Activated CD4-positive, CD25-positive, alpha-beta regulatory T cell treated with anti-CD3 and anti-CD28 coated beads, Interleukin-2, amount 50 U/mL, for 72 hours (primary cell): Measurements from ENCODE around the gene CCZ1.
"Not testable (repeated sequence)": the region's sequence is repeated elsewhere in the genome, so short reads cannot be mapped to it uniquely, and the experiment has no call there.

Experiments
- DNase-seq: peaks from one replicate; pipeline ENCODE4 v3.0.0; 2021

The CCZ1 gene

DNA sequence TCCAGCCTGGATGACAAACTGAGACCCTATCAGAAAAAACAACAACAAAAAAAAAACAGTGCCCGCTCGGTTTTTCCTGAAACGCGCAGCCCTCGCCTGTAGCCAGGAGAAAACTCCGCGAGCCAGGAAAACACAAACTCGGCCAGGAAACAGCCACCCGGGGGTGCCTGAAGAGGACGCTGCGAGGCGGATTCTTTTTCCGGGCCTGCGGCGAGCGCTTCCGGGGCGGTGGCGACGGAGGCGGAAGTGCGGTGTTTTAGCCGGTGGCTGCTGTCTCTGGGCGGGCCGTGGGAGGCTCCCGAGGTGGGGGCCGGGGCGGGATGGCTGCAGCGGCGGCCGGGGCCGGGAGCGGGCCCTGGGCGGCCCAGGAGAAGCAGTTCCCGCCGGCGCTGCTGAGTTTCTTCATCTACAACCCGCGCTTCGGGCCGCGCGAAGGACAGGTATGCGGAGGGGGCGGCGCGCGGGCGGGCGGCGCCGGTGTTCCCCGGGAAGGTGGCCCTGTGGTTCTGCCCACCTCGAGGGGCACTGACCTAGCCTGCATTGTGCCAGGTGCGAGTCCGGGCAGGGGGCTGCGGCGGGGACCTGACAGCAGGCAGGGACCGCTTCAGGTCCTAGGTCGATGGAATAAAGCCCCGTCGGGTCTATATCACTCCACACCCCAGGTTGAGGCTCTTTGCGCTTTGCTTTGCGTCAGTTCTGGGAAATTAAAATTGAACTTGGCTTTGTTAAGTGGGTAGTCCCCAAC lies at the start of gene CCZ1:
TSS of gene CCZ1 (plus strand) at position 254 of the 745 bp plus-strand sequence. CDS start at position 321, 67 bp downstream.
- peak; percentile 71 for DNase-seq

DNA sequence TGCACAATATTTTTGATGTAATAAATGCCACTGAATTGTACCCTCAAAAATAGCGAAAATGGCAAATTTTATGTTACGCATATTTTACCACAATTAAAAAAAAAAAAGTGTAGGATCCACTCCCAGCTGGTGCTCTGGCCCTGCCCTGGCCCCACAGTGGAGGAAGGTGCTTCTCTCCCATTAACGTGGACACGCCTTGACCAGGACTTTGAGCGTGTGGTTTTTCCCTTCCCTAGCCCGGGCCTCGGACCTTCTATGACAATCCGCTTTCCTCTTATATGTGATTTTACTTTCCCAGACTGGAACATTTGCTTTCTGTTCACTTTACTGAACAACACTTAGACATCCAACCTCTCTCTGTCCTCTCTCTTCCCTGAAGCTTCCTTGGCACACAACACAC lies 47.6 kb upstream of the CCZ1 start:
- DNase-seq, result no peak

DNA sequence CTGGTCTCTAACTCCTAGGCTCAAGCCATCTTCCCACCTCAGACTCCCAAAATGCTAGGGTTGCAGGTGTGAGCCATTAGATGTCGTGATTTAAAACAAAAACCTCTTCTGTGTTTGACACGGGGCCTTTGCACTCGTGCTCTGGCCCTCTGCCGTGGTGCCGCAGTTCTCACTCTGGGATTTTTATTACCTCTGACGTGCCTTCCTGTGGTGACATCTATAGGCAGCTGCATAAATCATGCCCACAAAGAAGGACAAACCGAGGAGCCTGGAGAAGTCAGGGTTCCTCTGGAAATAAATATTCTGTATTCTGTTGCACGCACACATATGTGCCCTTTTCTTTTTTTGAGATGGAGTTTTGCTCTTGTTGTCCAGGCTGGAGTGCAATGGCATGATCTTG lies 43.8 kb upstream of the CCZ1 start:
- no peak for DNase-seq

DNA sequence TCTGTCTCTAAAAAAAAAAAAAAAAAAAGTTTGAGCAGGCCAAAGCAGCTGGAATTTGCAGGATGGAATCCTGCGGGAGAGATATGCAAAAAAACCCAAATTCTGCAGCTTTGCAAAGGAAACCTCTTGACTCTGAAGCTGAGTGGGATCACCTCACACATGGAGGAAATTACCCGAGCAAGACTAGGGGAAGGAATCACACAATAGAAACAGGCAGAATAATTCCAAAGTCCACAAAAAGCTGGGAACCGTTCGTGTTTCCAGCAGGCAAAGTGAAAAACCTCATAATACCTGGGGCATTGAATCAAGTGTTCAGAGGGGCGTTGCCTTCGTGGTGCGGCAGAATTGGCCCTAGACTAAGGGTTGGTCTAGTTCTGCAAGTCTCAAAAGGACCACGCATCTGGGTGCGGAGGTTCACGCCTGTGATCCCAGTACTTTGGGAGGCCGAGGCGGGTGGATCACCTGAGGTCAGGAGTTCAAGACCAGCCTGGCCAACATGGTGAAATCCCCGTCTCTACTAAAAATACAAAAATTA lies 41.4 kb upstream of the CCZ1 start:
- not testable (repeated sequence) for DNase-seq

DNA sequence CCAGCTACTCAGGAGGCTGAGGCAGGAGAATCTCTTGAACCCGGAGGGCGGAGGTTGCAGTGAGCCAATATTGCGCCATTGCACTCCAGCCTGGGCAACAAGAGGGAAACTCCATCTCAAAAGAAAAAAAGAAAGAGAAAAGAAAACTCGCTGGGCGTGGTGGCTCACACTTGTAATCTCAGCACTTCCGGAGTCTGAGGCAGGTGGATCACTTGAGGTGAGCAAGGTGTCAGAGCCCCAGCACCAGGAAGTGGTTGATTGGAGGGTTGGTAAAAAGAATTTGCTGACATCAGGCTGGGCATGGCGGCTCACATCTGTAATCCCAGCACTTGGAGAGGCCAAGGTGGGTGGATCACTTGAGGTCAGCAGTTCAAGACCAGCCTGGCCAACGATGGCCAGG lies 40.0 kb upstream of the CCZ1 start:
- DNase-seq, result not testable (repeated sequence)

DNA sequence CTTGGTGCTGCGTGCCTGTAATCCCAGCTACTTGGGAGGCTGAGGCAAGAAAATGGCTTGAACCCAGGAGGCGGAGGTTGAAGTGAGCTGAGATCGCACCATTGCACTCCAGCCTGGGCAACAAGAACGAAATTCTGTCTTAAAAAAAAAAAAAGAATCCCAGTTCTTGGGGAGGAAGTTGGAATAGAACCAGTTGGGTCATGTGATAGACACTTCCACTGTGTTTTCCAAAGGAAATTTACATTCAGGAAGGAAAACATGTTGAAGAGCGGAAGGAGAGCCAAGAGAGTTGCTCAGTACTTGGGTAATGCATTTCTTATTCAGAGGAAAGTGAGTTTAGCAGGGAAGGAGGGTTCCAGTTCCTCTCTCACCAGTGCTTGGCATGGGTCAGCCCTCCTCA lies 37.3 kb upstream of the CCZ1 start:
- DNase-seq, result not testable (repeated sequence)

DNA sequence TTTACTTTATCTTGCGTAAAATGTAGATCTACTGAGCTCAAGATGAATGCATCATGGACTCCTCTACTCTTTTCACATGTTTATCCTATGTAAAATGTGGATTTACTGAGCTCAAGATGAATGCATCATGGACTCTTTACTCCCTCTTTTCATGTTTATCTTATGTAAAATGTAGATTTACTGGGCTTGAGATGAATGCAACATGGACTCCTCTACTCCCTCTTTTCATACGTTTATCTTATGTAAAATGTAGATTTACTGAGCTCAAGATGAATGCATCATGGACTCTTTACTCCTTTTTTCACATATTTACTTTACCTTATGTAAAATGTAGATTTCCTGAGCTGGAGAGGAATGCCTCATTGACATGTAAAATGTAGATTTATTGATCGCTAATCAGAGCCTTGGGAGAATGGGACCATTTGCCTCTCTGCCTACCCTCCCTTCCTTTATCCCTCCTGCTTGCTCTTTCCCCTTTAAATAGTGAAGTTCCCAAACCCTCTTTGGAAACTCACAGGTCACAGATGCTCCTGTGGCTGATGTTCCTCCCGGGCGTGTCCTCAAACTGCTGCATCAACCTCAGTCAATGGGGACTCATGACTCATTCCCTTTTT lies 35.7 kb upstream of the CCZ1 start:
- not testable (repeated sequence) for DNase-seq

DNA sequence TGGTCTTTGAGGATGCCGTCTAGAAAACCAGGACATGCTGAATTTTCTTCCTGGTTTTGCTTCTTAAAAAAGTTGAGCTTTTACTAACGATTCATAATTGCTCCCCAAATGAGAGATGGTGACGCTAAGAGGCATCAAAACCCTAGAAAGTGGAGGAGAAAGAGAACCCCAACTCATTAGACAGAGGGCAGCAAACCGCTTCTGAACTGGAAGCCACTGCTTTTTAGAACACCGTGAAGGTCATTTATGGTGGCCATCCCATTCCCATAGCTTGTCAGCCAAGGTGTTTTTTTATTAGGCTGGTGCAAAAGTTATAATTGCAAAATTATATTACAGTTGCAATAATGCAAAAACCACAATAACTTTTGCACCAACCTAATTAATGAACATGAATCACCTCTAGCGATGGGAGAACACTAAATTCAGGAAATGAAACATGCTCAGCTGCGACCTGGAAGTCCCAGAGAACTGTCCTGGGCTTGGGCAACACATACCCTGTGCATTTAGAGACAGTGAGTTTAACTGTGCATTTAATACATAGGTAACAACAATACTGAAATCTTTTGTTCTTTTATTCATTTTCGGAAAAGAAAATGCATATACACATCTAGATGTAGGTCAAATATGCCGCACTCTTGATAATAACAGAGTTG lies 33.1 kb upstream of the CCZ1 start:
- not testable (repeated sequence) for DNase-seq

DNA sequence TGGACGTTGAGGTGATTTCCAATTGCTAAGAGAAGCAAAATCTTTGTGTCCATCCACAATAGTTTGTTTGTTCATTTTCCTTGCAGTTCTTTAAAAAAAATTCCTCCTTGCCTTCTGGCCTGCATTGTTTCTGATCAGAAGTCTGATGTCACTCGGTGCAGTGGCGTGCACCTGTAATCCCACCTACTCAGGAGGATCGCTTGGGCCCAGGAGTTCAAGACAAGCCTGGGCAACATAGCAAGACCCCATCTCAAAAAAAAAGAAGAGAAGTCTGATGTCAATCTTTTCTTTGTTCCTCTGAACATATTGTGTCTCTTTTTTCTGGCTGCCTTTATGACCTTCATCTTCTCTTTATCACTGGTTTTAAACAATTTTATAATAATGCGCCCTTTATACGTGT lies 31.5 kb upstream of the CCZ1 start:
- DNase-seq, result no peak

DNA sequence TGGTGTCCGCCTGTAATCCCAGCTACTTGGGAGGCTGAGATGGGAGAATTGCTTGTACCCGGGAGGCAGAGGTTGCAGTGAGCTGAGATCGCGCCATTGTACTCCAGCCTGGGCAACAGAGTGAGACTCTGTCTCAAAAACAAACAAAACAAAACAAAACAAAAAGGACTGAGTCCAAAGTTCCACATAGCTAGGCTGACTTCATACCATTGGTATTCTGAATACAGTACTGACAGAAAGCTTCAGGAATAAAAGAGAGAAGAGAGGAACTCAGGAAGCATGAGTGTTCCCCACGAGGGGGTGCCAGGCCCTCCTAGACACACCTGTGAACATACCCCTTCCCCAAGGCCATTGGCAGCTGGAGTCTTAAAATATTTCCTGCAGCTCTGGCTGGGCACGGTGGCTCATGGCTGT lies 29.6 kb upstream of the CCZ1 start:
- DNase-seq, result not testable (repeated sequence)

DNA sequence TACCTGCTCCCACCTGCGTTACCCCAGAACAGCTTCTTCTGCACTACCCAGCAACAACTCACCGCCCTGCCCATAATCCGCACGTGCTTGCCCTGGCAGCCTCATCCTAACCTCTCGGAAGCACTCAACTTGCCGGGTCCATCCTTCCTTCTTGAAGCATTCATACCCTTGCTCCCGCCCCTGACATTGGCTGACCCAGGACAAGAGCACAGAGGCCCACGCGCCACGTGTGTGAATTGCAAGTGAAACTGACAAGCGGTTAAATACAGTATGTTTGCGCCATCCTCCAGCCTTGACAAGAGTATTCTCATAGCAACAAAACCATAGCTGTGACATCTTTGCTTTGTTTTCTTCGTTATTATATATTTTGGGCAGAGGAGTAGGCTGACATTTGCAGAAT lies 28.8 kb upstream of the CCZ1 start:
- DNase-seq, result no peak

DNA sequence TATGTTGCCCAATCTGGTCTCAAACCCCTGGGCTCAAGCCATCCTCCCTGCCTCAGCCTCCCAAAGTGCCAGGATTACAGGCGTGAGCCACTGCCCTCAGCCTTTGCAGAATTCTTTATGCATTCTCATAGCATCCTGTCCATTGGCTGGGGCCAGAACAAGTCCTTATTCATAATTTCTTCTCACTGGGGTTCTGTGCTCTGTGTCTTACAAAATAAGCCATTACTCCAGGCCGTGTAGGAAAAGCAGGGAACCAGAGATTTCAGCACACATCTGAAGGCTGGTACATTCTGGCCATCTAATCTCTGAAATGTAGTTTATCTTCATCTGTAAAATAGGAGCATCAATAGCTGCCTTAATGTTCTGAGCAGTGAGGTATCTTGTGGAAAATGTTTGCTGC lies 28.2 kb upstream of the CCZ1 start:
- no peak for DNase-seq

DNA sequence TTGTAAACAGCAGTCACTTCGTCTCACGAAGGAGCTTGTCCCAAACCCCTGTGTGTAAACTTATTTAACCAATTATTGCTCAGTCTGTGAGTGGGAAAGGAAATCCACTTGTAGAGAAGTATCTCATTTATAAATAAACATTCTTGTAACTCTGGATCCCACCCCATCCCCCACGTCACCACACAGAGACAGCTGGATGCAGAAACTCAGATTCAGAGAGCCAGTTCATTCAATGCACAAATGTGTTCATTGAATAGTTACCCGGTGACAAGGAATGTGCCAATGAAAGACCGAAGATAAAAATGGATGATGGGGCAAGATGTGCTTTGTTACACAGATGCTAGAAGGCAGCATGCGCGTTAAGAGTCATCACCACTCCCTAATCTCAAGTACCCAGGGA lies 26.2 kb upstream of the CCZ1 start:
- DNase-seq, result no peak

DNA sequence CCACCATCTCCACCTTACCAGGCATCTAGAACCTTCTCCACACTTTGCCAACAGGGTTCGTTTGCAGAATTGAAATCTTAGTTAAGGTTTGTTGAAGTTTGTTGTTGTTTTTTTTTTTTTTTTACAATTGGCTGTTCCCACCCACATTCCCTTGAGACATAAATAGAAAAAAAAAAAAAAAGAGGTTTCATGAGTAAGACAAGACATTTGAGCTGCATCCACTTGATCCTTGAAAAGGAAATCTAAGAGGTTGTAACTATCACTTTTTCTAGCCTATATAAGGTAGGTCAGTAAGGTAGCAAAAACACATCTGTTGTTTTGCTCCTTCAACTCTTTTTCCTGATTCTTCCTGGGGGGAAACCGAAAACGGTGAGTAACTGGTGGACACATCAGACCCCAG lies 18.9 kb upstream of the CCZ1 start:
- not testable (repeated sequence) for DNase-seq

DNA sequence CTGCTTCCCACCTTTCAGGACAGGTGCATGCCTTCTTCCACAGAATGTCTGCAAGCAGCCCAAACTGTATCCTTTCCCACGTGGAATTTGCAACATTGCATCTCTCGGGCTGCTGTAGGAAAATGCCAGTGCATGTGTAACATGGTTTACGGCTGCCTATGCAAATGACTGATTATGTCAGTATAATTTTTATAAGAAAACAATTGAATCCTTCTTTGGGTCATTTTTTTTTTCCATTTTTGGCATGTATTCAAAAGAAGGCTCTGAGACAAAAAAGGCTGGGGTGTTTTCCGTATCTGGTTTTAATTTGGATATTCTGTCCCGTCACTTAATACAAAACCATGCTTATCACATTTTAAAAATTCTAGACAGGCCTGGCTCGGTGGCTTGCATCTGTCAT lies 18.4 kb upstream of the CCZ1 start:
- DNase-seq, result not testable (repeated sequence)

DNA sequence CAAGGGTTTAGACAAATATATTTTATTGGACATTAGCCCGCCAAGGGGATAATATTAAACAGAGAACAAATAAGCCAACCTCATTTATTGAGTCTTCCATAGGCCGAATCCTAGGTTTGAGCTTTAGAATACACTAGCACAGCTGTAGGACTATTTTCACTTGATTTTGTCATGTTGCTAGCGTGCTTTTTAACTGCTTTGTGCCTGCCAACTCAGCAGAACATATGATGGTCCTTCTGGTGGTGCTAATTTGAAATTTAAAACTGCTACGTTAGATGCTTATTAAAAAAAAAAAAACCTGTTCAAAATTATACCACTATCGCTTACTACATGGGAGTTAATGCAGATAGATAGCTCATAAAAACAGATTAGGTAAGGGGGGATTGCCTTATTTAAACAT lies 14.1 kb upstream of the CCZ1 start:
- DNase-seq, result not testable (repeated sequence)

DNA sequence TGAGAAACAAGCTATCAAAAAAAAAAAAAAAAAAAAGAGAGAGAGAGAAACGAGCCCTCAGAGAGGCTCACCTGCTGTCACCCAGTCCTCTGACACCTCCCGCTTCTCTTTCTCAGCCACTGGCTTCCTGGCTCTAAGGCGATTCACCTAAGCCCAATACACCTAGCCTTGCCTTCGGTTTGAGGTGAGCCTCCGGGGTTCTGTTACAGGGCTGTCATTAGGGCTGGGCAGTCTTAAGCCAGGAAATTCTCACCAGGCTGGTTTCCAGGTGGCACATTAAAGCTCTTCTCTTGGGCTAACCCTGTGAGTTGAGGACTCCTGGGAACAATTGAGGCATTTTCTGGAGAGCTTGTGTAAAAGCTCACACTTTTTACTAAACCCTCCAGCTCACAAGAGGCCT lies 10.5 kb upstream of the CCZ1 start:
- DNase-seq, result not testable (repeated sequence)

DNA sequence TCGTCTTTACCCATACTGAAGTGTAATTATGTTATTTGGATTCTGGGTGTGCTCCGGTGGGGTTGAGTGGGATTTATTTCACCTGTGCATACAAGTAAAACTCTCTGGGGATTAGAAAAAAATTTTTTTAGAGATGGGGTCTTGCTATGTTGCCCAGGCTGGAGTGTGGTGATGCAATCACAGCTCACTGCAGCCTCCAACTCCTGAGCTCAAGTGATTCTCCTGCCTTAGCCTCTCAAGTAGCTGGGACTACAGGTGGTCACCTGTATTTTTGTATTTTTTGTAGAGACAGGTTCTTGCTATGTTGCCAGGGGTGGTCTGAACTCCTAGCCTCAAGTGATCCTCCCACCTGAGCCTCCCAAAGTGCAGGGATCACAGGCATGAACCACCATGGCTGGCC lies 8.3 kb upstream of the CCZ1 start:
- not testable (repeated sequence) for DNase-seq

DNA sequence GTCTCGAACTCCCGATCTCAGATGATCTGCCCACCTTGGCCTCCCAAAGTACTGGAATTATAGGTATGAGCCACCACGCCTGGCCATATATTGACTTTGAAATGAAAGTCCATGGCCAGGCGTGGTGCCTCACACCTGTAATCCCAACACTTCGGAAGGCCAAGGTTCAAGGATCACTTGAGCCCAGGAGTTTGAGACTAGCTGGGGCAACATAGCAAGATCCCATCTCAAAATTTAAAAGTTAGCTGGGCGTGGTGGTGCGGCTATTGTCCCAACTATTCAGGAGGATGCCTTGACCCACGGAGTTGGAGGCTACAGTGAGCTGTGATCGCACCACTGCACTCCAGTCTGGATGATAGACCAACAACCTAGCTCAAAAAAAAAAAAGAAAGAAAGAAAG lies 6.0 kb upstream of the CCZ1 start:
- DNase-seq, result no peak

DNA sequence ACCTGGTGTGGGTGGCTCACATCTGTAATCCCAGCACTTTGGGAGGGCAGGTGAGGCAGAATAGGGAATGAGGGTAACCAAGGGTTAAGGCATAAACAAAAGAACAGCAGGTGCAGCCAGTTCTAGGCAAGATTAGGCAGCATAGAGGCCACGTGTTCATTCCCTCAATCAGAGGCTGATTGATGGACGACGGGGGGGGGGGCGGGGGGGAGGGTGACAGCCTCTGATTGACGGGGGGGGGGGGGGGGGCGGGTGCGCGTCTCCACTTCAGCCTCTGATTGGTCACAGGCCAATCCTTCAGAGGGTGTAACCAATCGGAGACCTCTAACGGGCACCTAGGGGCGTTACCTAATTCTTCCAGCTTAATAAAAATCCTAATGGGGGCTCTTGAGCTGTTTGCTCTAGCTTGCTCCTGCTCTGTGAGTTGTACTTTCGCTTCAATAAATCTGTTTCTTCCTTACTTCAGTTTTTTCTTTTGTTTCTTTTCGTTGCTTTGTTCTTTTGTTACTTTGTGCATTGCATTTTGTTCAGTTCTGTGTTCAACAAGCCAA lies 1.1 kb upstream of the CCZ1 start:
- not testable (repeated sequence) for DNase-seq

DNA sequence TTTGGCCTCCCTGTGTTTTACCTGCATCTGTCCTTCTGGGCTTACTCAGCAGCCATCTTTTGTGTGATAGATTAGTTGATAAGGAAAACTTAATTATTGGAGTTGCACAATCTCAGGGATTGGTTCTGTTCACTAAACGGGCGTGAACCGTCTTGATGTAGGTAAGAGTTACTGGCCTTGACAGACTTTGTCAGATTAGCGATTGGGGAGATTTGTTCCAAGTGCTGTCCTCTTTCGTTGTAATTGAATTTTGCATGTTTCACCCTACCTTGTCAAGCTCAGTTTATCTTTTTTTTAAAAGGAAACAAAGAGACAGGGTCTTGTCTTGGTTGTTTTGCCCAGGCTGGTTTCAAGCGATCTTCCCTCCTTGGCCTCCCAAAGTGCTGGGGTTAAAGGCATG lies 4.5 kb downstream of the CCZ1 start:
- not testable (repeated sequence) for DNase-seq

DNA sequence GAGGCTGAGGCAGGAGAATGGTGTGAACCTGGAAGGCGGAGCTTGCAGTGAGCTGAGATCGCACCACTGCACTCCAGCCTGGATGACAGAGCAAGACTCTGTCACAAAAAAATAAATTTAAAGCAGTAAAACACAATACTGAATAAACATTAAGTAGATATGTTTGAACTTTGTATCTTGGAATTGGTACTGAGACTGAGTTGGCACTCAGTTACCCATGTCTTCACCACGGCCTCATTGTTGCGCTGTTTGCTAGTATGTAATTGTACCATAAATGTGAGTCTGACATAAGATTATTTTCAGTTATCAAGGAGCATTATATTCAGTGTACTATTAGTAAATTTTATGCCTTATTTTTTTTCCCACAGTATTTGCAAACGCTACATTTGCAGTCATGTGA lies 6.2 kb downstream of the CCZ1 start:
- not testable (repeated sequence) for DNase-seq

DNA sequence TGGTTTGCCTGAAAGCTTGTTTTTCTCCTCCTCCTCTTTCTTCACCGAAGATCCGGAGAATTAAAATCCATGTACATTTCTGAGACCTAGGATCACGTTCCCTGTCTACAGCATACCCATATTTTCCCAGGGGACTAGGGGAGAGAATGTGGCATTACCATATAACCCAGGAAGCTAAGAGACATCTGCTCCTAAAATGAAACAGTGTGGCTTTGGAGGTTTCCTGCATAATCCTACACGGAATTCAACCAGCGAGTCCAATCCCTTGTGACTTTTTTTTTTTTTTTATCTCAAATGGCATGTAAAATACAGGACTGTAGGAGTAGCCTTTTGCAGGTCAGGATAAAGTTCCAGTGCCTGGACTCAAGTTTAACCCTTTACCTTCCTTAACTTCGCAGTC lies 10.3 kb downstream of the CCZ1 start:
- DNase-seq, result not testable (repeated sequence)

DNA sequence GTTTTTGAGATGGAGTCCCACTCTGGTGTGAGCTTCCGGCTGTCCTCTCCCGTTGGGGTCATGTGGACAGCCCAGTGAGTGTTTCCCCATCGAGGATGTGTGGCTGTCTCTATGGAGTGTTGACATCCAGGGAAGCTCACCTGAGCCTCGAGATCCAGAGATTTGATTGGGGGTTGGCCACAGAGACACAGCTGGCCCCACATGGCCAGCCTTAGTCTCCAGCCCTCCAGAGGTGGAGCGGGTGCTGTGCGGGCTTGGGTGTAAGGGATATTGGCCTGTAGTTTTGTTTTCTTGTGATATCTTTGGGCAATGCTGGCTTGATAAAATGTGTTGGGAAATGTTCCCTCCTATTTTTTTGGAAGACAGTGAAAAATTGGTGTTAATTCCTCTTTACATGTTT lies 18.0 kb downstream of the CCZ1 start:
- DNase-seq, result not testable (repeated sequence)
